Endodermal cell (in vitro differentiated cells): ENCODE results near the gene PLEKHA5. TPM values are rescaled to one million over a fixed set of nuclear protein-coding genes. Genes with fewer than 3 reads are reported as not detected.

Experiments used
- DNase-seq: peaks from one replicate; pipeline ENCODE4 v3.0.0-alpha.2; 2017
- H3K27ac ChIP-seq: 2 replicates; pipeline ENCODE4 v1.5.1; 2013; ENCODE audit warnings: mild to moderate bottlenecking, low read depth, low read length, moderate library complexity
- H3K27me3 ChIP-seq: 2 replicates; pipeline ENCODE4 v1.6.1; 2013; ENCODE audit warnings: mild to moderate bottlenecking, low read length, moderate library complexity; ENCODE audit not compliant: insufficient read depth, control insufficient read depth, poor library complexity, severe bottlenecking
- H3K36me3 ChIP-seq: 2 replicates; pipeline ENCODE4 v1.7.0; 2013; ENCODE audit warnings: mild to moderate bottlenecking, low read length, moderate library complexity; ENCODE audit not compliant: control insufficient read depth, insufficient read depth
- H3K4me1 ChIP-seq: one replicate; pipeline ENCODE4 v1.7.0; 2013; ENCODE audit warnings: low read length; ENCODE audit not compliant: control insufficient read depth, insufficient read depth
- H3K4me3 ChIP-seq: 2 replicates; pipeline ENCODE4 v1.5.1; 2013; ENCODE audit warnings: mild to moderate bottlenecking, low read length, moderate library complexity
- H3K9ac ChIP-seq: 2 replicates; pipeline ENCODE4 v1.6.1; 2013; ENCODE audit warnings: mild to moderate bottlenecking, low read length, moderate library complexity; ENCODE audit not compliant: poor library complexity, severe bottlenecking; ENCODE audit errors: extremely low read depth
- H3K9me3 ChIP-seq: 2 replicates; pipeline ENCODE4 v1.6.1; 2013; ENCODE audit warnings: mild to moderate bottlenecking, low read length, moderate library complexity; ENCODE audit not compliant: control insufficient read depth
- H3K27ac Mint-ChIP-seq: 2 replicates; pipeline ENCODE4 v1.8.0; 2020; ENCODE audit warnings: mixed read lengths
- H3K27me3 Mint-ChIP-seq: 2 replicates; pipeline ENCODE4 v1.8.0; 2021; ENCODE audit warnings: mild to moderate bottlenecking, mixed read lengths; ENCODE audit not compliant: insufficient read depth
- H3K36me3 Mint-ChIP-seq: 2 replicates; pipeline ENCODE4 v1.8.0; 2020; ENCODE audit warnings: low read depth, mixed read lengths
- H3K4me1 Mint-ChIP-seq: 2 replicates; pipeline ENCODE4 v1.8.0; 2020; ENCODE audit warnings: mixed read lengths
- H3K4me3 Mint-ChIP-seq: 2 replicates; pipeline ENCODE4 v1.8.0; 2020; ENCODE audit warnings: mild to moderate bottlenecking, moderate library complexity, mixed read lengths
- H3K9me3 Mint-ChIP-seq: 2 replicates; pipeline ENCODE4 v1.8.0; 2020; ENCODE audit warnings: mild to moderate bottlenecking, mixed read lengths
- CTCF ChIP-seq: fragments of 200-600 bp; sonication (generic); conservative IDR thresholded peaks from 2 replicates; pipeline ENCODE4 v1.5.0; 2021; ENCODE audit warnings: antibody characterized with exemption, mild to moderate bottlenecking
- WGBS, 2 experiments: methylation state at CpG; one replicate each; pipeline versions ENCODE4 v1.1.5 to v1.1.7; 2013; ENCODE audit warnings: missing lambda C conversion rate in 2 of 2, mixed read lengths in 1 of 2; ENCODE audit not compliant: insufficient coverage in 1 of 2, insufficient read length in 1 of 2; 5-methylcytosine and 5-hydroxymethylcytosine counted together
- total RNA-seq, 2 donors: library from RNA; stranded (reverse); fragmentation: NEBNext Ultra II Directional in 1 of 2; extraction: Animal tissue kit (Norgen Biotek cat#: 25700) in 1 of 2; gene quantifications; 2 replicates in 1 of 2; 3 replicates in 1 of 2; pipeline ENCODE4 v1.2.1, GENCODE V29; 2021

PLEKHA5 gene
- total RNA-seq, 2 donors from 2014 or later: 48.5 to 139 TPM

- peaks cover 18% of the 10 kb centered on the region for H3K36me3 ChIP-seq
- TF ChIP-seq CTCF: no peak
- DNase-seq: no peak
- Mint-ChIP-seq H3K9me3 (no peaks in the 10 kb centered on the region), H3K27me3 (no peaks in the 10 kb centered on the region), H3K4me3 (no peak overlapping the region), H3K36me3 (peaks cover 30% of the 10 kb centered on the region), H3K27ac (no peak overlapping the region), H3K4me1 (peaks cover 34% of the 10 kb centered on the region)
- no peaks in the 10 kb centered on the region for H3K27me3 ChIP-seq
- H3K27ac ChIP-seq: no peak overlapping the region
- no peak overlapping the region for H3K4me3 ChIP-seq
- WGBS, 2 experiments: 83 to 94% methylated on average over 1 of the region's 1 CpG
- no peak overlapping the region for H3K9ac ChIP-seq
- H3K4me1 ChIP-seq: no peaks in the 10 kb centered on the region
- no peaks in the 10 kb centered on the region for H3K9me3 ChIP-seq
Observed at GRCh38 chr12:19158923-19159322, 29.4 kb downstream of the PLEKHA5 start.

- WGBS, 2 experiments: 95 to 96% methylated on average over 4 to 5 of the region's 5 CpGs
- no peaks in the 10 kb centered on the region for H3K27me3 Mint-ChIP-seq
- H3K27ac Mint-ChIP-seq: no peak overlapping the region
- Histone ChIP-seq H3K4me3 (no peak overlapping the region), H3K36me3 (peaks cover 16% of the 10 kb centered on the region), H3K27me3 (no peaks in the 10 kb centered on the region), H3K9me3 (no peaks in the 10 kb centered on the region), H3K9ac (no peak overlapping the region), H3K4me1 (no peaks in the 10 kb centered on the region), H3K27ac (no peak overlapping the region)
- TF ChIP-seq CTCF: no peak
- no peak for DNase-seq
- H3K9me3 Mint-ChIP-seq: no peaks in the 10 kb centered on the region
- H3K4me1 Mint-ChIP-seq: peaks cover 39% of the 10 kb centered on the region
- H3K36me3 Mint-ChIP-seq: peaks cover 25% of the 10 kb centered on the region
- no peak overlapping the region for H3K4me3 Mint-ChIP-seq
Observed at GRCh38 chr12:19161216-19161615, 31.7 kb downstream of the PLEKHA5 start.

GRCh38 chr12:19165451-19165850, 35.9 kb downstream of the PLEKHA5 start:
- Histone ChIP-seq H3K4me1 (peaks cover 7% of the 10 kb centered on the region), H3K27ac (no peak overlapping the region), H3K4me3 (no peak overlapping the region), H3K36me3 (no peaks in the 10 kb centered on the region), H3K9me3 (no peaks in the 10 kb centered on the region), H3K9ac (no peak overlapping the region), H3K27me3 (no peaks in the 10 kb centered on the region)
- Mint-ChIP-seq H3K4me1 (peaks cover 53% of the 10 kb centered on the region), H3K27ac (no peak overlapping the region), H3K27me3 (no peaks in the 10 kb centered on the region), H3K4me3 (no peak overlapping the region), H3K9me3 (no peaks in the 10 kb centered on the region), H3K36me3 (peaks cover 10% of the 10 kb centered on the region)
- TF ChIP-seq CTCF: no peak
- WGBS, 2 experiments: 93 to 94% methylated on average over 2 of the region's 2 CpGs
- DNase-seq: no peak
